ENCODE results near the gene OXT. TPM values are rescaled to one million over a fixed set of nuclear protein-coding genes. Genes with fewer than 3 reads are reported as not detected.

Gene OXT
- total RNA-seq, 1 experiment from 2014 or later, result not detected

GRCh38 chr20:3109350-3110302, 38.2 kb downstream of the OXT start:
- no peaks in the 10 kb centered on the region; a peak in 3 of 7 replicates for H3K36me3 Mint-ChIP-seq (ENCODE audit: insufficient read depth in 1 of 3, low read depth in 3 of 3)
- H4K91ac ChIP-seq (ENCODE audit: insufficient read length, low read depth, low read length), result no peak overlapping the region
- no peak overlapping the region for H3K23ac ChIP-seq (ENCODE audit: insufficient read length, low read depth, low read length)
- no peak for DNase-seq
- no peak overlapping the region for H2BK15ac ChIP-seq (ENCODE audit: low read depth, low read length)
- no peaks in the 10 kb centered on the region for H3K23me2 ChIP-seq (ENCODE audit: insufficient read length, low read depth, low read length, poor library complexity, severe bottlenecking)
- no peaks in the 10 kb centered on the region for H3K4me1 ChIP-seq (ENCODE audit: insufficient read depth, low read length)
- no peaks in the 10 kb centered on the region for H3K27me3 Mint-ChIP-seq (ENCODE audit: low read depth)
- no peaks in the 10 kb centered on the region for H4K20me1 ChIP-seq (ENCODE audit: control insufficient read depth, insufficient read depth, insufficient read length)
- H3K79me1 ChIP-seq (ENCODE audit: insufficient read depth, low read depth, low read length, poor library complexity, severe bottlenecking), result no peaks in the 10 kb centered on the region
- H2AFZ ChIP-seq (ENCODE audit: low read length), result no peak overlapping the region
- H2AK5ac ChIP-seq (ENCODE audit: insufficient read length, low read length), result no peak overlapping the region
- no peaks in the 10 kb centered on the region for H3K9me3 ChIP-seq (ENCODE audit: control insufficient read depth, low read depth, low read length)
- no peak overlapping the region for H4K5ac ChIP-seq (ENCODE audit: insufficient read length, low read depth, low read length)
- H3K9me3 Mint-ChIP-seq, result no peaks in the 10 kb centered on the region
- H2BK5ac ChIP-seq (ENCODE audit: insufficient read length, low read length), result no peak overlapping the region
- no peak overlapping the region for H3K18ac ChIP-seq (ENCODE audit: insufficient read length, low read depth, low read length)
- no peaks in the 10 kb centered on the region for H3K79me2 ChIP-seq (ENCODE audit: insufficient read depth, low read length)
- no peak overlapping the region for H2BK20ac ChIP-seq (ENCODE audit: low read depth, low read length, poor library complexity, severe bottlenecking)
- H4K8ac ChIP-seq (replicated peaks; ENCODE audit: insufficient read length, low read depth, low read length), result no peak overlapping the region
- no peak overlapping the region for H3K4ac ChIP-seq (ENCODE audit: low read depth, low read length)
- no peak overlapping the region for H3T11ph ChIP-seq (ENCODE audit: low read length)
- H3K9ac ChIP-seq (ENCODE audit: extremely low read depth, insufficient read length, low read length), result no peak overlapping the region
- H2BK12ac ChIP-seq (ENCODE audit: insufficient read length, low read depth, low read length), result no peak overlapping the region
- no peak for TF ChIP-seq CTCF (conservative IDR thresholded peaks at IDR 0.05)
- WGBS (ENCODE audit: extremely low coverage, insufficient read length, low lambda C conversion rate), result no CpG with 5 or more reads among the region's 23 CpGs
- H3K14ac ChIP-seq (ENCODE audit: insufficient read depth, low read length), result no peak overlapping the region
- no peak overlapping the region for H3K4me2 ChIP-seq (ENCODE audit: insufficient read depth, insufficient read length, low read length)
- no peak overlapping the region for H3K56ac ChIP-seq (ENCODE audit: insufficient read length, low read depth, low read length)
- H3K4me1 Mint-ChIP-seq, result peaks cover 10 to 19% of the 10 kb centered on the region in 2 experiments
- H3K27ac Mint-ChIP-seq, result peak overlapping the region in 2 of 3 experiments; percentile 49 to 85; a peak in 3 of 7 replicates
- H3K4me3 Mint-ChIP-seq, result no peak overlapping the region
- H3K27me3 ChIP-seq (ENCODE audit: insufficient read depth, low read length), result no peaks in the 10 kb centered on the region
- no peak overlapping the region for H3K27ac ChIP-seq (ENCODE audit: insufficient read length, low read depth, low read length)
- H2BK120ac ChIP-seq (ENCODE audit: low read depth, low read length, poor library complexity, severe bottlenecking), result no peak overlapping the region
